H9 (cell line): ENCODE data around the gene TNFRSF6B. TPM values are rescaled to one million over a fixed set of nuclear protein-coding genes. Genes with fewer than 3 reads are reported as not detected.

Experiments used
- DNase-seq: peaks from one replicate; pipeline ENCODE4 v3.0.0-alpha.2; 2017
- H2AFZ ChIP-seq: one replicate; pipeline ENCODE4 v1.6.1; 2013; ENCODE audit warnings: mild to moderate bottlenecking, low read length, control low read depth, moderate library complexity
- H2AK5ac ChIP-seq: 2 replicates; pipeline ENCODE4 v1.6.1; 2013; ENCODE audit warnings: low read length, control low read depth, mixed read lengths; ENCODE audit not compliant: insufficient read length
- H2BK120ac ChIP-seq: one replicate; pipeline ENCODE4 v1.6.1; 2013; ENCODE audit warnings: low read depth, mild to moderate bottlenecking, low read length, control low read depth, inconsistent platforms; ENCODE audit not compliant: poor library complexity, severe bottlenecking
- H2BK12ac ChIP-seq: 2 replicates; pipeline ENCODE4 v1.6.1; 2013; ENCODE audit warnings: low read length, control low read depth, mixed read lengths, low read depth; ENCODE audit not compliant: insufficient read length
- H2BK15ac ChIP-seq: 2 replicates; pipeline ENCODE4 v1.6.1; 2013; ENCODE audit warnings: low read depth, low read length, control low read depth
- H2BK20ac ChIP-seq: one replicate; pipeline ENCODE4 v1.6.1; 2013; ENCODE audit warnings: low read depth, mild to moderate bottlenecking, low read length, control low read depth, inconsistent platforms; ENCODE audit not compliant: poor library complexity, severe bottlenecking
- H2BK5ac ChIP-seq: 2 replicates; pipeline ENCODE4 v1.6.1; 2013; ENCODE audit warnings: low read length, control low read depth, mixed read lengths; ENCODE audit not compliant: insufficient read length
- H3K14ac ChIP-seq: 2 replicates; pipeline ENCODE4 v1.6.1; 2013; ENCODE audit warnings: low read length, control low read depth; ENCODE audit not compliant: insufficient read depth
- H3K18ac ChIP-seq: 2 replicates; pipeline ENCODE4 v1.6.1; 2013; ENCODE audit warnings: low read depth, mild to moderate bottlenecking, mixed read lengths, low read length, control low read depth; ENCODE audit not compliant: insufficient read length
- H3K23ac ChIP-seq: 2 replicates; pipeline ENCODE4 v1.6.1; 2013; ENCODE audit warnings: low read length, control low read depth, mixed read lengths, low read depth; ENCODE audit not compliant: insufficient read length
- H3K23me2 ChIP-seq: 2 replicates; pipeline ENCODE4 v1.6.1; 2013; ENCODE audit warnings: low read depth, mild to moderate bottlenecking, mixed read lengths, low read length, control low read depth; ENCODE audit not compliant: insufficient read length, poor library complexity, severe bottlenecking
- H3K27ac ChIP-seq: 2 replicates; pipeline ENCODE4 v1.5.1; 2013; ENCODE audit warnings: low read length, control low read depth, mixed read lengths, low read depth; ENCODE audit not compliant: insufficient read length
- H3K27me3 ChIP-seq: 2 replicates; pipeline ENCODE4 v1.6.1; 2013; ENCODE audit warnings: low read length, control low read depth, inconsistent platforms; ENCODE audit not compliant: insufficient read depth
- H3K4ac ChIP-seq: 2 replicates; pipeline ENCODE4 v1.6.1; 2013; ENCODE audit warnings: low read depth, mild to moderate bottlenecking, control low read depth, inconsistent platforms, low read length, moderate library complexity
- H3K4me1 ChIP-seq: 2 replicates; pipeline ENCODE4 v1.6.1; 2013; ENCODE audit warnings: low read length, control low read depth, inconsistent platforms; ENCODE audit not compliant: insufficient read depth
- H3K4me2 ChIP-seq: 2 replicates; pipeline ENCODE4 v1.6.1; 2013; ENCODE audit warnings: low read length, control low read depth, mixed read lengths; ENCODE audit not compliant: insufficient read length, insufficient read depth
- H3K56ac ChIP-seq: 2 replicates; pipeline ENCODE4 v1.6.1; 2013; ENCODE audit warnings: low read depth, mild to moderate bottlenecking, mixed read lengths, low read length, control low read depth; ENCODE audit not compliant: insufficient read length
- H3K79me1 ChIP-seq: 2 replicates; pipeline ENCODE4 v1.6.1; 2013; ENCODE audit warnings: low read depth, mild to moderate bottlenecking, moderate library complexity, low read length, control low read depth, inconsistent platforms; ENCODE audit not compliant: insufficient read depth, poor library complexity, severe bottlenecking
- H3K79me2 ChIP-seq: 2 replicates; pipeline ENCODE4 v1.6.1; 2013; ENCODE audit warnings: low read length, control low read depth, inconsistent platforms; ENCODE audit not compliant: insufficient read depth
- H3K9ac ChIP-seq: 2 replicates; pipeline ENCODE4 v1.6.1; 2013; ENCODE audit warnings: low read length, control low read depth, mixed read lengths; ENCODE audit not compliant: insufficient read length; ENCODE audit errors: extremely low read depth
- H3K9me3 ChIP-seq: one replicate; pipeline ENCODE4 v1.6.1; 2013; ENCODE audit warnings: low read depth, low read length, inconsistent platforms; ENCODE audit not compliant: control insufficient read depth
- H3T11ph ChIP-seq: one replicate; pipeline ENCODE4 v1.6.1; 2013; ENCODE audit warnings: mild to moderate bottlenecking, low read length, control low read depth, inconsistent platforms
- H4K20me1 ChIP-seq: one replicate; pipeline ENCODE4 v1.6.1; 2013; ENCODE audit not compliant: control insufficient read depth, insufficient read length, insufficient read depth
- H4K5ac ChIP-seq: 2 replicates; pipeline ENCODE4 v1.6.1; 2013; ENCODE audit warnings: low read depth, mild to moderate bottlenecking, mixed read lengths, low read length, control low read depth; ENCODE audit not compliant: insufficient read length
- H4K8ac ChIP-seq: replicated peaks from 2 replicates; pipeline ENCODE4 v1.6.1; 2013; ENCODE audit warnings: low read length, control low read depth, mixed read lengths, low read depth; ENCODE audit not compliant: insufficient read length
- H4K91ac ChIP-seq: 2 replicates; pipeline ENCODE4 v1.6.1; 2013; ENCODE audit warnings: low read depth, mild to moderate bottlenecking, moderate library complexity, mixed read lengths, low read length, control low read depth; ENCODE audit not compliant: insufficient read length
- H3K27ac Mint-ChIP-seq, 3 experiments: 2 replicates in 2 of 3; 3 replicates in 1 of 3; pipeline ENCODE4 v1.8.0; 2020 to 2021; ENCODE audit warnings: mixed read lengths in 3 of 3, mild to moderate bottlenecking in 1 of 3, moderate library complexity in 1 of 3
- H3K27me3 Mint-ChIP-seq: 2 replicates; pipeline ENCODE4 v1.8.0; 2021; ENCODE audit warnings: low read depth, mild to moderate bottlenecking, moderate library complexity, mixed read lengths
- H3K36me3 Mint-ChIP-seq, 3 experiments: 2 replicates in 2 of 3; 3 replicates in 1 of 3; pipeline ENCODE4 v1.8.0; 2020 to 2021; ENCODE audit warnings: low read depth in 3 of 3, mixed read lengths in 3 of 3; ENCODE audit not compliant: insufficient read depth in 1 of 3
- H3K4me1 Mint-ChIP-seq, 2 experiments: 2 replicates each; pipeline ENCODE4 v1.8.0; 2020; ENCODE audit warnings: mixed read lengths in 2 of 2
- H3K4me3 Mint-ChIP-seq, 2 experiments: 2 replicates in 1 of 2; 3 replicates in 1 of 2; pipeline ENCODE4 v1.8.0; 2020 to 2021; ENCODE audit warnings: mild to moderate bottlenecking in 2 of 2, mixed read lengths in 2 of 2, moderate library complexity in 1 of 2
- H3K9me3 Mint-ChIP-seq, 2 experiments: 2 replicates in 1 of 2; 3 replicates in 1 of 2; pipeline ENCODE4 v1.8.0; 2020; ENCODE audit warnings: mild to moderate bottlenecking in 2 of 2, mixed read lengths in 2 of 2, moderate library complexity in 1 of 2
- CTCF ChIP-seq: fragments of 200-600 bp; sonication (generic); conservative IDR thresholded peaks from 3 replicates; pipeline ENCODE4 v1.8.0; 2021; ENCODE audit warnings: antibody characterized with exemption, mild to moderate bottlenecking
- WGBS: extraction: QIAGEN DNeasy Blood & Tissue Kit; methylation state at CpG from one replicate; pipeline ENCODE4 v1.1.7; 2013; ENCODE audit warnings: missing lambda C conversion rate, low lambda C conversion rate, mixed read lengths; ENCODE audit not compliant: insufficient read length; ENCODE audit errors: extremely low coverage; 5-methylcytosine and 5-hydroxymethylcytosine counted together
- total RNA-seq: library from RNA; stranded (reverse); gene quantifications from 2 replicates; pipeline ENCODE4 v1.2.1, GENCODE V29; 2021

TNFRSF6B gene
- total RNA-seq, 1 experiment from 2014 or later = not detected

GRCh38 chr20:63701329-63702035 is 5.0 kb downstream of the TNFRSF6B start:
- H3K9me3 Mint-ChIP-seq = no peaks in the 10 kb centered on the region
- H3K27me3 Mint-ChIP-seq = peaks cover 3% of the 10 kb centered on the region; the same call in 1 of the 2 replicates
- H3K4me1 Mint-ChIP-seq = peaks cover under 1 to 7% of the 10 kb centered on the region in 2 experiments; a peak in 3 of 4 replicates
- Histone ChIP-seq H2BK120ac (no peak overlapping the region), H4K5ac (no peak overlapping the region), H3K4ac (no peak overlapping the region), H3T11ph (no peak overlapping the region), H2BK15ac (no peak overlapping the region), H3K18ac (no peak overlapping the region), H2BK12ac (no peak overlapping the region), H3K79me2 (no peaks in the 10 kb centered on the region), H3K23me2 (peaks cover 4% of the 10 kb centered on the region), H2BK20ac (no peak overlapping the region), H3K79me1 (no peaks in the 10 kb centered on the region), H3K56ac (no peak overlapping the region), H2AK5ac (no peak overlapping the region), H3K23ac (no peak overlapping the region), H3K27ac (no peak overlapping the region), H4K91ac (no peak overlapping the region), H3K9ac (no peak overlapping the region), H3K27me3 (no peaks in the 10 kb centered on the region), H2BK5ac (no peak overlapping the region), H3K9me3 (no peaks in the 10 kb centered on the region), H3K4me2 (no peak overlapping the region), H2AFZ (no peak overlapping the region), H4K8ac (no peak overlapping the region), H3K4me1 (no peaks in the 10 kb centered on the region), H4K20me1 (no peaks in the 10 kb centered on the region), H3K14ac (no peak overlapping the region; the same call in 1 of the 2 replicates)
- no CpG with 5 or more reads among the region's 14 CpGs for WGBS
- peaks cover 12 to 24% (median 20%) of the 10 kb centered on the region in 3 experiments; a peak in 6 of 7 replicates for H3K36me3 Mint-ChIP-seq
- H3K27ac Mint-ChIP-seq = no peak overlapping the region
- no peak overlapping the region for H3K4me3 Mint-ChIP-seq
- no peak for DNase-seq
- TF ChIP-seq CTCF = no peak
